Ammon's horn (tissue), 1 donor: Measurements from ENCODE around the gene ERVH48-1.
"Not testable (repeated sequence)": the region's sequence is repeated elsewhere in the genome, so short reads cannot be mapped to it uniquely, and the experiment has no call there.

ENCODE experiments used
- DNase-seq: peaks from one replicate; pipeline ENCODE4 v3.0.0-alpha.2; 2016; ENCODE audit warnings: low spot score

The ERVH48-1 gene

DNA sequence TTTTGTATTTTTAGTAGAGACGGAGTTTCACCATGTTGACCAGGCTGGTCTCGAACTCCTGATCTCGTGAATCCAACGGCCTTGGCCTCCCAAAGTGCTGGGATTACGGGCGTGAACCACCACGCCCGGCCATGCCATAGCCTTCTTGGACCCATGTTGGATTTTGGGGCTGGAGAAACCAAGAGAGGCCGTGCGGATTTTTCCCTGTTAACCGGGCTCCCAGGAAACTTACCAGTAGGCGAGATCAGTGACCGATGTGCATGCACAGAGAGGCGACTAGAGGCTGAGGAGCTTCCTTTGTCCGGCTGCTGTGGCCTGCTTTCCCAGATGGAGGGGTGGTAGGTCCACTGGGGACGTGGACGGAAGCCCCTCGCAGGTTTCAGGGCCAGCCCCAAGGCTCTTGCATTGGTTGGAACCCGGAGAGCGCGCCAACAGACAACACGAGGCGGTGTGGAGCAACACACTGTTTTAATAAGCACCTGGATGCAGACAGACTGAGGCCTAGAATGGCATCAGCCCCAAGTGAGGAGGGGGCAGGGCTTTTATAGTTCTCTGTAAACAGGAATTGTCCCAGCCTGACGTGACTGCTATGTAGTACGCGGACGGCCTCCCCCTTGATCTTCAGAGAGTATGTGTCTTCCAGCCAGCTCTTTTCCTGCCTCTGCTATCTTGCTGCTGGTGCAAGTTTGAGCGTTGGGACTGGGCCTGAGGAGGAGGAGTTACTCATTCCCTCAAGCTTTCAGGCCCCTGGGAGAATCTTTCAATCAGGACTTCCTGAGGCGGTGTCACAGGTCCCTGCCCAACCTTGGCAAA lies at the start of gene ERVH48-1:
Gene ERVH48-1, minus strand, starts transcription at position 517 of the 813 bp plus-strand sequence. CDS start 6,624 bp downstream, outside the sequence.
- no peak for DNase-seq

- DNase-seq = peak; percentile 100
These were observed 48.8 kb upstream of the ERVH48-1 start, which contains the start of gene PKNOX1 for GRCh38 chr21:42973991-42974831. Gene PKNOX1 (plus strand): TSS chr21:42974562. CDS start chr21:43004382, 29,820 bp downstream.

GRCh38 chr21:42973309-42973990 lies 48.0 kb upstream of the ERVH48-1 start:
- DNase-seq = peak; percentile 22

DNA sequence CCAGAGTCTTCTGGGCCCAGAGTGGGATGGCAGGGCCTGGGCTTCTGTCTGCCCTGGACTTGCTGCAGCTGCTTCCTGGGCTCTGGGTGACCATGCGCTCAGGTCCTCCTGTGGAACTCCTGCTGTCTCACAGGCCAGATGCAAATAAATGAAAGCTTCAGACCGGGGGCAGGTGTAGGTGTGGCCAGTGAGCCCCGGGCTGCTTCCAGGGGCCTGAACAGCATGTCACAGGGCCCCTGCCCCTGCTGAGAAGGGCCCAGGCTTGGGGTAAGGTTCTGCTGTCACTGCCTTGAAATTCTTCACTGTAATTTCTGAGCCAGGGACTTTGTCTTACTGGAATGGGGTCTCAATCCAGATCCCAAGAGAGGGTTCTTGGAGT lies 46.5 kb upstream of the ERVH48-1 start:
- no peak for DNase-seq

- no peak for DNase-seq
These were observed 45.7 kb upstream of the ERVH48-1 start for GRCh38 chr21:42970946-42971653.

GRCh38 chr21:42969193-42969600 lies 43.8 kb upstream of the ERVH48-1 start:
- DNase-seq = no peak

GRCh38 chr21:42967616-42968015 lies 42.2 kb upstream of the ERVH48-1 start:
- DNase-seq = not testable (repeated sequence)

GRCh38 chr21:42965211-42965560 lies 39.8 kb upstream of the ERVH48-1 start:
- DNase-seq = no peak

GRCh38 chr21:42964546-42965210 lies 39.2 kb upstream of the ERVH48-1 start:
- DNase-seq = peak; percentile 24

GRCh38 chr21:42964086-42964485 lies 38.7 kb upstream of the ERVH48-1 start:
- DNase-seq = no peak

DNA sequence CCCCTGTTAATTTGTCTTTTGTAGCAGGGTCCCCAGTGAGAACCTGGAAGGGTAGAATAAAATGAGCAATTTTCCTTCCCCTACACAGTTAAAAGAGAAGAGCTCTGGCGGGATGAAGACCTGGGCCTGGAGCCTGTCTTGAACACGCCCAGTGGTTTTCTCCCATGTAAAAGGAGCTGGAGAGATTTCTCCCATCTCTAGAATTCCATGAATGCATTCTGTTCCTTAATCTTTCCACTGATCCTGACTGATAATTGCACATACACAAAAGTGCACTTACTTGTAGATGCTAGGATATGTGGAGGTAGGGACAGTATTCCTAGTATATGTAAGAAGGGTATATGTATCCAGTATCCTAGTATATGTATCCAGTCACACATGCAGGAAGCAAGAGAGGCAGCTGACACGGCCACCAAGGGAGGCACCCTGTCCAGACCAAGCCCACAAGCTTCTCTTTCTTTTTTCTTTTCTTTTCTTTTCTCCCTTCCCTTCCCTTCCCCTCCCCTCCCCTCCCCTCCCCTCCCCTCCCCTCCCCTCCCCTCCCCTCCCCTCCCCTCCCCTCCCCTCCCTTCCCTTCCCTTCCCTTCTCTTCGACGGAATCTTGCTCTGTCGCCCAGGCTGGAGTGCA lies 37.1 kb upstream of the ERVH48-1 start:
- no peak for DNase-seq

- no peak for DNase-seq
These were observed 34.3 kb upstream of the ERVH48-1 start for GRCh38 chr21:42959728-42960127.

DNA sequence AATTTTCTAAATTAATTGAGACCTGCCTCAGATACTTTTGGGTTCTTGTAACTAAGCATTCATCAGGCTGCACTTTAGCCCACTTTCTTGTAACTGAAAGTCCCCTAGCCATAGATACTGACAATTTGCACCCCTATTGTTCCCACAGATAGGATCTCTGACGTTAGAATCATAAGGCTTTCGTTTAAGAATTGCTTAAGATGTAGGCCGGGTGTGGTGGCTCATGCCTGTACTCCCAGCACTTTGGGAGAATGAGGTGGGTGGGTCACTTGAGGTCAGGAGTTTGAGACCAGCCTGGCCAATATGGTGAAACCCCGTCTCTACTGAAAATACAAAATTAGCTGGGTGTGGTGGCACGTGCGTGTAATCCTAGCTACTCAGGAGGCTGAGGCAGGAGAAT lies 32.7 kb upstream of the ERVH48-1 start:
- not testable (repeated sequence) for DNase-seq

- no peak for DNase-seq
These were observed 31.6 kb upstream of the ERVH48-1 start for GRCh38 chr21:42956824-42957630.

DNA sequence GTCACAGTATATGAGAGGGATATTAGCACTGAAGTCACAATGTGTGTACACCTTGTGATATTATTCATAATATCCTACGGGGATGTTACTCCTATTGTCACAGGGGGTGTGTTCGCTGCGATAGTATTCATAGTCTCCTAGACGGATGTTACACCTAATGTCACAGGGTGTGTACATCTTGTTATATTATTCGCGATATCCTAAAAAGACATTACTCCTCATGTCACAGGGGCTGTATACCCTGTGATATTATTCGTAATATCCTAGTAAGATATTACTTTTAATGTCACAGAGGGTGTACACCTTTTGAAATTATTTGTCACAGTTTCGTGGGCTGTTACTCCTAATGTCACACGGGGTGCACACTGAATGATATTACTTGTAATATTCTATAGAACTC lies 25.8 kb upstream of the ERVH48-1 start:
- DNase-seq = not testable (repeated sequence)

GRCh38 chr21:42949094-42949755 lies 23.8 kb upstream of the ERVH48-1 start:
- DNase-seq = not testable (repeated sequence)

DNA sequence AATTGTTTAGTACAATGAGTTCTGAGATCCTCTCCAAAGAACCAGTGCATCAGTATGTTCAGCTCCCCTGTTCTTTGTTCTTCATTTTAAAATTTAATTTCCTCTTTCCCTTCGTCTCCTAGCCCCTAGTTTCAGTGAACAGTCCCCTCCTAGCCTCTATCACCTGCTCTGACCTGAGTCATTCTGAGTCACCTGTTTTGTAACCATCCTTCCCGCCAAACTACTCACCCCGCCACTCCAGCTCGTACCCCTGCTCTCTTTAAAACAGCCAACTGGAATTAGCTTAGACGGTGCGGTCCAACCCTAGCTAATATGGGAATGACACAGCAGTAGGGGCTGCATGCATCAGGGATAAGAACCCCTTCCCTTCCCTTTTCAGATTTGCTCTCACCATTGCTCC lies 16.8 kb upstream of the ERVH48-1 start:
- DNase-seq = no peak

DNA sequence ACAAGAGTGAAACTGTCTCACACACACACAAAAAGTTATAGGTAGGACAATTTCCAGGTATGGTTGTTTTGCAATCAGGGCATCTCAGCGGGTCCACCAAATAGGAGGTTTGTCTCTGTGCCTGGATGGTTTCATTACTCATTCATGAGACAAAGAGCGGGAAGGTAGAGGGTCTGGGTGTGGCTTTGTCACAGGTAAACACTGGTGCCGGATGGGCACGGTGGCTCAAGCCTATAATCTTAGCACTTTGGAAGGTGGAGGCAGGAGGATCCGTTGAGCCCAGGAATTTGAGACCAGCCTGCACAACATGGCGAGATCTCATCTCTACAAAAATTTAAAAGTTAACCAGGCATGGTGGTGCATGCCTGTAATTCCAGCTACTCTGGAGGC lies 16.3 kb upstream of the ERVH48-1 start:
- no peak for DNase-seq
